Measurements from ENCODE around the gene EIF1.

EIF1 gene

DNA sequence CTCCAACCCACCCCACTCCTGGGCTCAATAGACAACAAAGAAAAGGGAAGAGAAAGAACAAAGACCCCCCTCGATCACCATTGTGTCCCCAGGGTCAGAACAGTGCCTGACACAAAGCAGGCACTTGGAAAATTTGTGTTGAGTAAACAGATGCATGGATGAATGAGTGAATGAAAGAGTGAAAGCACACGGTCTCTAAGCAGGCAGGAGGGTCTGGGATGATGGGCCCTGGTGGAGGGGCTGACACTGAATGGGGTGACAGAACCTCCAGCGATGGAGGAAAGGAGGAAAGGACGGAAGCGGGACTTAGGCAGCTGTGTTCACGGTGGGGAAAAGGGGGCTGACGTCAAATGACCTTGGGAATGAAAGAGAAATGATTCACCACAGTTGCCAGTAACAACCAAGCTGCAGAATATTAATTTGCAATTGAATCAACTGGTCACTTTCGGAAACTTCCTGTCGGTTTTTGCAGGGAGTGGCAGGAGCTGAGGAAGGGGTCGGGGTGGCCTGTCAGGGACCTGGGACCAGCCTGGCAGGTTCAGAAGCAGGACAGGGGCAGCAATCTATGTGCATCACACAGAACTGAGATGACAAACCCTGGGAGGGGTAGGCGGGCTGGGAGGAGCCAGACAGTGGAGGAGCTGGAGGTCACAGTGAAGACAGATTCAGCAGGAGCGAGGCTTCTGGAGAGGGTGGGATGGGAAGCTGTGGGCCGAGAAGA, 16.7 kb downstream of the EIF1 start:
- DNase-seq, result no peak

- no peak for DNase-seq
Observed at GRCh38 chr17:41707803-41708669, 19.4 kb downstream of the EIF1 start.

- no peak for DNase-seq
Observed at GRCh38 chr17:41710472-41711090, 21.9 kb downstream of the EIF1 start.

DNA sequence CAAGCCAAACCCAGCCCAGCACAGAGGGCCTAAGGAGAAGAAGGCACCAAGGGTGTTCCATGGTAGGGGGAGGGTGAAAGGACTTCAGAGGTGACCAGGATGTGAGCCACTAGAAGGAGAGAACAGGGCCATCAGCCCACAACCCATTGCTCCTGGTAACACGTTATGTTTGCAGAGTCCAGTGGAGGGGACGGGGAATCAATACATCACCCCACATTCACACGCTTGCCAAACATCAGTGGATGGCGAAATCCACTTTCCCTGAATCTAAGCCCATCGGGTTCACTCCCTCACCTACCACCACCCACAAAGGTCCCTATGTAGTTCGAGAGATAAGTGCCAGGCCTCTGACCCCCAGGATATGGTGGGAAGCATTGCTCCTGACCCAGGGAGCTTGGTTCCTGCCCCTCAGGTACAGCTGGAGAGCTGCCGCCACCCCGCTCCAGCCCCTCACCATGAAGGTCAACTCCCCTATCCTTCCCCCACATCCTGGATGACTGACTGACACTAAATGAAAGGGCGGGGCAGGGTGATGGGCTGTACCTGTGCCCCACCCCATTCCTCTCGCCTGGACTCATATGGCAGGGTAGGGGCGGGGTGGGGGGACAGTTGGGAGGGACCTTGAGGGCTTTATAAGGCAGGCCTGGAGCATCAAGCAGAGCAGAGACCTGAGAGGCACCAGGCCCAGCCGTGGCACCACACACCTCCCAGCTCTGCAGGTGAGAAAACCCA, 23.1 kb downstream of the EIF1 start, which contains the start of gene GAST:
GAST (plus strand) TSS at position 663 of the 732 bp plus-strand sequence. CDS start 3,106 bp downstream, outside the sequence.
- no peak for DNase-seq

GRCh38 chr17:41717408-41718286, 29.0 kb downstream of the EIF1 start:
- no peak for DNase-seq

GRCh38 chr17:41718287-41718645, 29.6 kb downstream of the EIF1 start:
- no peak for DNase-seq

- DNase-seq, result no peak
Observed at GRCh38 chr17:41722231-41722630, 33.5 kb downstream of the EIF1 start.

GRCh38 chr17:41723801-41724475, 35.3 kb downstream of the EIF1 start:
- no peak for DNase-seq

GRCh38 chr17:41724476-41725050, 35.9 kb downstream of the EIF1 start:
- DNase-seq, result peak; percentile 61

- no peak for DNase-seq
Observed at GRCh38 chr17:41725134-41725533, 36.4 kb downstream of the EIF1 start.

DNA sequence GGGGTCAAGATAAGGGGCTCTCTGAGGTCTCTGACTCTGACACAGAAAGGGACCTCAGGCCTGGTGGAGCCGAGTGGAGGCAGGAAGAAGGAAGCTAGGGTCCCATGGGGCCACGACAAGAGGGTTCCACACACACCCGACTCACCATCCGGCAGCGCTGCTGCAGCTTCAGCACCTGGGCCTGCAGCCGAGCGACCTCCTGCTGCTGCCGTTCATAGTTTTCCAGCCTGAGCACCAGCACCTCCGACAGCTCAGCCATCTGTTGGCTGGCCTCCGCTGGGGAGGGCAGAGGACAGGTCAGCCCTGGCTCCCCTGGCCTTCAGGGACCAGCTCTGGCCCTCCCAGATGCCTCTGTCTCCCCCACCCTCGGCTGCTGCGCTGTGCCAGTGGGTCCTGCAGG, 39.4 kb downstream of the EIF1 start:
- DNase-seq, result no peak

- no peak for DNase-seq
Observed at GRCh38 chr17:41730479-41730878, 41.8 kb downstream of the EIF1 start.

GRCh38 chr17:41731836-41732235, 43.2 kb downstream of the EIF1 start:
- DNase-seq, result no peak

GRCh38 chr17:41733348-41734138, 44.9 kb downstream of the EIF1 start:
- DNase-seq, result no peak

DNA sequence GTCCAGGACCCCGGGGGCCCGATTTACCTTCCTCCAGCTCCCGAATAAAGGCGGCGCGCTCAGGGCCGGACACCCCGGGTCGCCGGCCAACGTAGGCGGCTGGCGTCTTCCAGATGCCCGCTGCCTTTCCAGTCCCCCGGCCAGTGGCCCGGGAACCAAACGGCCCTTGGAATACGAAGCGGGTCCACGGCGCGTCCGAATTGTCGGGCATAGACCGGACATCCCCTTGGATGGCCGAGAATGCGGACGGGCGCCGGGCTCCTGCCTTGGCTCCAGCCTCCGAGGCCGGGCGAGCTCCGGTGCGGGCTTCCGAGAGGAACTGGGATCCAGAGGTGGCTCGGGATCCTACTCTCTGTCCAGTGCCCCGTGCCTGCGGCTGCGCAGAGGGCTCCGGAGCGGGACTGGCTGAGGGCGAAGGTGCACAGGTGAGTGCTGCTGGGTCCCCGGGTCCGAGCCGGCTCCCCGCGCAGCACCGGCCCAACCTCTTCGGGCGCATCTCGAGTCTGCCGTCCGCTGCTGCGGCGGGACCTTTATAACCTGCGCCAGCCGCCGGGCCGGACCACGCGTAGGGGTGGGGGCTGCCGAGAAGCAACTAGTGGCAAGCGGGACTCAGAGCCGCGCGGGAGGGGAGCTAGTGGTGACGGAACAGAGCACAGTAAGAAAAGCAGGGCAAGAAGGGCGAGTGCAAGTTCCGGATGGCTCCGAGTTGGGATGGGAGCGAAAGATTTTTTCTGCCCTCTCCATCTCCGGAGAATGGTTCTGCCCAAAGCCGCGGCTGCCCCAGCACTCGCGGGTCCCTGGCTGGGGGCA, 45.7 kb downstream of the EIF1 start, which contains the start of gene HAP1:
HAP1 (minus strand) TSS at position 505 of the 810 bp plus-strand sequence; CDS start at position 496, 9 bp downstream.
- DNase-seq, result no peak

DNA sequence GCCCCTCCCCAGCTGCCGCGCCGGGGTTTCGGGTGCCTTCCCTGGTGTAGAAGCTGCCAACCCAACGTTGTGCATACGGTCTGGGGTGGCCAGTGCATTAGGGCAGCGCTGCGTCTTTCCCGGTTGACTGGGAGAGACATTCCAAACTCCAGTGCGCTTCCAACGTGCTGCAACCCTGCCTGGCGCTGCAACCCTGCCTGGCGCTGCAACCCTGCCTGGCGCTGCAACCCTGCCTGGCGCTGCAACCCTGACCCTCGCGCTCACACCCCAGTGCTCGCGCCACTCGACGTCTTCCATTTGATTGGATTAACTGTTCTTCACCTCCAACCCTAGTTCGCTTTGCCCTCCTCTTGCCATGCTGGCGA, 46.2 kb downstream of the EIF1 start:
- DNase-seq, result no peak

GRCh38 chr17:41735744-41736143, 47.1 kb downstream of the EIF1 start:
- no peak for DNase-seq

GRCh38 chr17:41736983-41737679, 48.4 kb downstream of the EIF1 start:
- no peak for DNase-seq

GRCh38 chr17:41737680-41738023, 49.0 kb downstream of the EIF1 start:
- no peak for DNase-seq
